COLO668 (cell line): Measurements from ENCODE around the gene LTBP3.
A peak's percentile ranks its signal among the peaks of the same experiment; 100 is the strongest.

Experiments
- DNase-seq: peaks from one replicate; lab custom pipeline; 2025; ENCODE audit not compliant: unreplicated experiment; lab: John Stamatoyannopoulos, UW

The LTBP3 gene

DNA sequence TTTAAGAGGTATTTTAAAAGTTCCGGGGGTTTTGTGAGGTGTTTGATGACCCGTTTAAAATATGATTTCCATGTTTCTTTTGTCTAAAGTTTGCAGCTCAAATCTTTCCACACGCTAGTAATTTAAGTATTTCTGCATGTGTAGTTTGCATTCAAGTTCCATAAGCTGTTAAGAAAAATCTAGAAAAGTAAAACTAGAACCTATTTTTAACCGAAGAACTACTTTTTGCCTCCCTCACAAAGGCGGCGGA, 59.5 kb downstream of the LTBP3 start:
- no peak for DNase-seq

DNA sequence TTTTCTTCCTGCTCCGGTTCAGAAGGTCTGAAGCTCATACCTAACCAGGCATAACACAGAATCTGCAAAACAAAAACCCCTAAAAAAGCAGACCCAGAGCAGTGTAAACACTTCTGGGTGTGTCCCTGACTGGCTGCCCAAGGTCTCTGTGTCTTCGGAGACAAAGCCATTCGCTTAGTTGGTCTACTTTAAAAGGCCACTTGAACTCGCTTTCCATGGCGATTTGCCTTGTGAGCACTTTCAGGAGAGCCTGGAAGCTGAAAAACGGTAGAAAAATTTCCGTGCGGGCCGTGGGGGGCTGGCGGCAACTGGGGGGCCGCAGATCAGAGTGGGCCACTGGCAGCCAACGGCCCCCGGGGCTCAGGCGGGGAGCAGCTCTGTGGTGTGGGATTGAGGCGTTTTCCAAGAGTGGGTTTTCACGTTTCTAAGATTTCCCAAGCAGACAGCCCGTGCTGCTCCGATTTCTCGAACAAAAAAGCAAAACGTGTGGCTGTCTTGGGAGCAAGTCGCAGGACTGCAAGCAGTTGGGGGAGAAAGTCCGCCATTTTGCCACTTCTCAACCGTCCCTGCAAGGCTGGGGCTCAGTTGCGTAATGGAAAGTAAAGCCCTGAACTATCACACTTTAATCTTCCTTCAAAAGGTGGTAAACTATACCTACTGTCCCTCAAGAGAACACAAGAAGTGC, 60.0 kb downstream of the LTBP3 start:
- peak; percentile 48 for DNase-seq

- peak; percentile 99 for DNase-seq
These were observed 60.8 kb downstream of the LTBP3 start for GRCh38 chr11:65497141-65498041.

- DNase-seq, result peak; percentile 41
These were observed 61.6 kb downstream of the LTBP3 start for GRCh38 chr11:65496304-65497140.

DNA sequence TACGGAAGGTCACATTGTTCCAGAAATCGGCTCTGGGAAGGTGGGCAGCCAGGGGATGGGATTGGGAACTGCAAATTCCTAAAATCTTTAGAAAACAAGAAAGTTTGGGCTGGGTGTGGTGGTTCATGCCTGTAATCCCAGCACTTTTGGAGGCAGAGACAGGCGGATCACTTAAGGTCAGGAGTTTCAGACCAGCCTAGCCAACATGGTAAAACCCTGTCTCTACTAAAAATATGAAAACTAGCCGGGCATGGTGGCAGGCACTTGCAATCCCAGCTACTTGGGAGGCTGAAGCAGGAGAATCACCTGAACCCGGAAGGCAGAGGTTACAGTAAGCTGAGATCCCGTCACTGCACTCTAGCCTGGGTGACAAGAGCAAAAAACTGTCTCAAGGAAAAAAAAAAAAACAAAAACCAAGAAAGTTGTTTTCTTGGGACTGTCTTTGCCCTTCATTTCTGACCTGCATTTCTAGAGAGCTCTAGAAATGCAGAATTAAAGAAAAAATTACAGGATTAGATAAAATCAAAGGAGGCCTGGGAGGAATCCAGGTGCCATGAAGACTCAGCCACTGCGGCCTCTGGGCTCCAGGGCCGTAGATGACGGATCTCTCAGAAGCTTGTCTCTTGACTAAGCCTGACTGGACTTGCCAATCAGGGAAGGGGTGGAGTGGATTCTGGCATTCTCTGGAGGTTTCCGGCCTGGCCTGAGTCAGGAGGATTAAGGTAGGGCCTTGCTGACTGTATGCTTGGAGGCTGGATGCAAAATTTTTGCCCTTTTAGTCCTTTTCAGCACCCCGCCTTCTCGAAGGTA, 64.6 kb downstream of the LTBP3 start:
- DNase-seq, result no peak

DNA sequence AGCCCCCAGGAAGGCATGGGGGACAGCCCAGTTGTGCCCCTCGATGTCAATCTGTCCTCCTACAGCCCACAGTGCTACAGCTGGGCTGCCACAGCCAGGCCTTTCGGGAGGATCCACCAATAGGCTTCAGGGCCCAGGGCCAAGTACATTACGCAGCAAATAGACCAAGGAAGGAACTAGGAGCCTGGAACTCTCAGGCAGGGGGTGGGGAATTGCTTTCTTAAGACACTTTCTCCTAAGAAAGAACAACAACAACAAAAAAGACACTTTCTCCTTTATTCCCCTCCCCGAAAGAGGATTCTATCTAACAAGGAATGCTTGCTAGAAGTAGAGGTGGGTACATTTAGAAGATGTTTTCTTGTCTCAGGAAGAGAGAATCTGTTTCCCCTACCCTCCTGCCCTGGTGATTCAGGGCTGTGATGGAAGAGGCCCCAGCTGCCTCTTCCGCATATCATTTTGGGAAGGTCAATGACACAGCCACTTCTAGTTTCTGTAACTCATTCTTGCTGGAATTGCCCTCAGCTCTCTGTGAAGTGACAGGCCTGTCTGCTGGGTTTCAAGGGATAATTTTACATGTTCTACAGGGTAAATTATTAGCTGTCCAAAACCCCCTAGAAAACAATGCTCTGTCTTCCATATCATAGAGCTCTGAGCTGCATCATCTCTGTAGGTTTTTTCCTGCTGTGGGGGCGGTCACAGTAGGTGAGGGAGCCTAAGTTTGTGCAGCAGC, 65.4 kb downstream of the LTBP3 start:
- DNase-seq, result no peak

DNA sequence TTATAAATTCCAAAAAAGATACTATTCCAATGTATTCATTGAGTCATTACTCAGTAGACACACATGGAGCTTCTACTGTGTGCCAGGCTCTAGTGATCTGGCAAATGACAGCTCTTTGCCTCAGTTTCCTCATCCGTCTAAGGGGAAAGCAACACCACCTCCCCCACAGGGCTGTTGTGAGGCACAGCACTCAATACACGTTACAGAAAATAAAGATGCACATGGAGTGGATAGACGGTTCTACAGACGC, 65.8 kb downstream of the LTBP3 start:
- no peak for DNase-seq

DNA sequence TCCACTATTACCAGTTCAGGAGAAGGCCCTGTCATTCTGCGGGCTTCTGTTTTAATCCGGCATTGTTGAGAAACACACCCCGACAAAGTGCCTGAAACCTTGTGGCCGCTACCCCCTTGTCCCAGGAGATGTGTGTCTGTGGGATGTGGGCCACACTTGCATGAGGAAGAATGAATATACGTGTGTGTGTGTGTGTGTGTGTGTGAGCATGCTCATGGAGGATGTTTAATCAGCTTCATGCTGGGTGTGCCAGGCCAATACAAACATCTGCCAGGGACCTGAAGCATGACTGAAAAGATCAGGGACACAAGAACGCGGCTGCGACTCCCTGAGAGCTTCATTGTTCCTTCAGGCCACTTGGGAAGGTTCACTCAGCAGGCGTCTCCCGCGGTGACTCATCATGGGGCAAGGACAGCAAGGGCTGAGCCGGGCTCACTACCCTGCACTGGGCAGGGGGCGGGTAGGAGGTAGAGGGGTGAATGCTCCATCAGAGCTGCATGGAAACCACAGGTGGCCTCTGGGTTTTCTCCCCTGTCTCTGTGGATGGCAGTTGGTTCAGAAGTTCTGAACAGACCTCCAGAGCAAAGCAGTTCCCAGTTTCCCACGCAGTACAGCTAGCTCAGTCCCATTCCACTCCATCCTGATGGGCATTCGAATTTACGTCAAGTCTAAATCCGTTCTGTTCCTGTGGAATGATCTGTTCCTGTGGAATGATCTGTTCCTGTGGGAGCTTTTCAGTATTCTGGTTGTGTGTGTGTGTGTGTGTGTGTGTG, 66.4 kb downstream of the LTBP3 start:
- peak; percentile 91 for DNase-seq

DNA sequence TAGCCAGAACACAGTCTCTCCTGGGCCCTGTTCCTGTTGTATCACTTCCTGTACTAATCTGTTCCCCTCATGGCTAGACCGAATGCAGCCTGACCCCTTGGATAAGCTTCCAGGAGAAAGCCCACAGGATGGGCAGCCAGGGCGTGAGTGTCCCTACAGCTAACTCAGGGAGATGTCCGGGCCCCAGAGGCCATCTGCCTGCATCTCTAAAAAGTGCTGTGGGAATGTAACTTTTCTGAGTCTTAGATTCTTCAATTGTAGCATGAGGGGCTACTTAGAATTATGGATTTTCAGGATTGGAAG, 67.0 kb downstream of the LTBP3 start:
- no peak for DNase-seq

- DNase-seq, result peak; percentile 39
These were observed 68.3 kb downstream of the LTBP3 start for GRCh38 chr11:65489706-65490320.

- DNase-seq, result no peak
These were observed 69.0 kb downstream of the LTBP3 start for GRCh38 chr11:65489035-65489705.
